Endothelial cell of umbilical vein (primary cell): ENCODE measurements around the gene ACTN1. TPM values are rescaled to one million over a fixed set of nuclear protein-coding genes. Genes with fewer than 3 reads are reported as not detected.

Experiments used
- BruUV-seq: library from RNA; stranded (reverse); fragments of 400-500 nt; replicated peaks from 2 replicates; lab custom pipeline; 2021; lab: Mats Ljungman, UMichigan
- CTCF ChIA-PET: fragments of 300-600, 350-600 bp; sonication (Branson Sonifier 250); formaldehyde crosslinking; loops from one replicate; lab custom pipeline; 2021; ENCODE audit warnings: antibody characterized with exemption, inconsistent platforms; lab: Charles Lee
- POLR2A ChIA-PET: fragments of 300-600, 350-600 bp; sonication (Branson Sonifier 250); formaldehyde crosslinking; loops from one replicate; lab custom pipeline; 2021; ENCODE audit warnings: antibody characterized with exemption, inconsistent platforms; lab: Charles Lee
- DNase-seq: peaks from one replicate; pipeline ENCODE4 v3.0.0-alpha.2; 2011; ENCODE audit warnings: low read depth, low spot score
- FAIRE-seq: peaks from 2 replicates; lab custom pipeline; 2011; peaks lifted over from hg19 to GRCh38; lab: Jason Lieb, UNC
- H2AFZ ChIP-seq: 2 replicates; pipeline ENCODE4 v1.6.0; 2012; ENCODE audit warnings: low read depth, low read length, control low read depth, inconsistent platforms
- H3K27ac ChIP-seq: 2 replicates; pipeline ENCODE4 v1.5.1; 2011; ENCODE audit warnings: low read depth, mild to moderate bottlenecking, control low read depth, low read length, moderate library complexity; ENCODE audit not compliant: insufficient read depth
- H3K27me3 ChIP-seq, 2 experiments: 2 replicates each; pipeline versions ENCODE4 v1.6.0 to v1.6.1; 2011; ENCODE audit warnings: low read length in 2 of 2, mixed read lengths in 1 of 2; ENCODE audit not compliant: control insufficient read depth in 2 of 2, insufficient read depth in 2 of 2
- H3K36me3 ChIP-seq, 2 experiments: 2 replicates in 1 of 2; 3 replicates in 1 of 2; pipeline ENCODE4 v1.5.1; 2011; ENCODE audit warnings: low read length in 2 of 2, mild to moderate bottlenecking in 1 of 2, moderate library complexity in 1 of 2; ENCODE audit not compliant: control insufficient read depth in 2 of 2, insufficient read depth in 2 of 2; ENCODE audit errors: extremely low read depth in 1 of 2
- H3K4me1 ChIP-seq: 3 replicates; pipeline ENCODE4 v1.5.1; 2011; ENCODE audit warnings: mild to moderate bottlenecking, low read length; ENCODE audit not compliant: control insufficient read depth, insufficient read depth; ENCODE audit errors: extremely low read depth
- H3K4me2 ChIP-seq: 2 replicates; pipeline ENCODE4 v1.6.1; 2011; ENCODE audit warnings: low read length, control low read depth, mixed read lengths; ENCODE audit not compliant: insufficient read depth
- H3K4me3 ChIP-seq, 3 experiments: fragments of 200-600 bp in 1 of 3; sonication (generic), shearing (Covaris generic) in 1 of 3; replicated peaks in 1 of 3; 2 replicates each; pipeline ENCODE4 v1.5.1; 2011 to 2016; ENCODE audit warnings: control low read depth in 3 of 3, low read length in 3 of 3, mild to moderate bottlenecking in 2 of 3, inconsistent platforms in 1 of 3, low read depth in 1 of 3, moderate library complexity in 1 of 3; ENCODE audit not compliant: insufficient read depth in 1 of 3
- H3K79me2 ChIP-seq: 2 replicates; pipeline ENCODE4 v1.6.0; 2012; ENCODE audit warnings: low read length, inconsistent platforms; ENCODE audit not compliant: control insufficient read depth, insufficient read depth
- H3K9ac ChIP-seq: replicated peaks from 2 replicates; pipeline ENCODE3; 2011; ENCODE audit warnings: low read length, control low read depth; ENCODE audit not compliant: insufficient read depth; ENCODE audit errors: extremely low read depth
- H3K9me1 ChIP-seq: replicated peaks from 3 replicates; pipeline ENCODE4 v1.6.0; 2011; ENCODE audit warnings: mild to moderate bottlenecking, low read length; ENCODE audit not compliant: control insufficient read depth, insufficient read depth; ENCODE audit errors: extremely low read depth
- H3K9me3 ChIP-seq: replicated peaks from 2 replicates; pipeline ENCODE4 v1.5.1; 2012; ENCODE audit warnings: low read length, inconsistent platforms; ENCODE audit not compliant: control insufficient read depth, insufficient read depth
- H4K20me1 ChIP-seq: replicated peaks from 2 replicates; pipeline ENCODE3; 2011; ENCODE audit warnings: mild to moderate bottlenecking, low read length; ENCODE audit not compliant: control insufficient read depth, insufficient read depth; ENCODE audit errors: extremely low read depth
- CTCF ChIP-seq, 2 donors: IDR thresholded peaks; 1 replicate in 1 of 2; 2 replicates in 1 of 2; pipeline ENCODE4 v1.5.1; 2011; ENCODE audit warnings: low read length in 2 of 2, mild to moderate bottlenecking in 2 of 2, moderate library complexity in 2 of 2, control low read depth in 1 of 2, inconsistent platforms in 1 of 2, low read depth in 1 of 2; ENCODE audit not compliant: insufficient read depth in 1 of 2; ENCODE audit errors: extremely low read depth in 1 of 2
- EZH2 ChIP-seq: IDR thresholded peaks from 2 replicates; pipeline ENCODE4 v1.6.1; 2012; ENCODE audit warnings: borderline replicate concordance, low read depth, mild to moderate bottlenecking, moderate library complexity, low read length, inconsistent platforms; ENCODE audit not compliant: severe bottlenecking
- FOS ChIP-seq: IDR thresholded peaks from 2 replicates; pipeline ENCODE4 v1.6.1; 2011; ENCODE audit warnings: mild to moderate bottlenecking, low read length, moderate library complexity, borderline replicate concordance; ENCODE audit not compliant: insufficient read depth
- GATA2 ChIP-seq: IDR thresholded peaks from 2 replicates; pipeline ENCODE4 v1.7.0; 2011; ENCODE audit warnings: low read depth, mild to moderate bottlenecking, moderate library complexity, mixed read lengths, low read length; ENCODE audit not compliant: insufficient read length, insufficient read depth
- JUN ChIP-seq: IDR thresholded peaks from 2 replicates; pipeline ENCODE4 v1.6.1; 2011; ENCODE audit warnings: borderline replicate concordance, low read depth; ENCODE audit not compliant: insufficient read length, insufficient read depth
- MAX ChIP-seq: IDR thresholded peaks from 2 replicates; pipeline ENCODE4 v1.6.1; 2011; ENCODE audit not compliant: insufficient read depth, insufficient read length
- MYC ChIP-seq: IDR thresholded peaks from one replicate; pipeline ENCODE4 v1.6.1; 2011; ENCODE audit warnings: mild to moderate bottlenecking, low read depth, low read length
- POLR2A ChIP-seq: IDR thresholded peaks from 2 replicates; pipeline ENCODE4 v1.6.1; 2012; ENCODE audit warnings: low read depth, mild to moderate bottlenecking, control low read depth, low read length
- POLR2AphosphoS5 ChIP-seq: IDR thresholded peaks from 2 replicates; pipeline ENCODE4 v1.6.1; 2012; ENCODE audit warnings: low read depth, mild to moderate bottlenecking, control low read depth, low read length, moderate library complexity; ENCODE audit not compliant: insufficient read depth
- dilution Hi-C: fragments of 300-500 bp; cut with MboI; formaldehyde crosslinking; loops from one replicate; pipeline ENCODE4 v1.15.0; 2019; ENCODE audit warnings: low sequenced_read_pairs; ENCODE audit not compliant: extremely low pct_ligation_motif_present
- intact Hi-C: fragments of 100-400 bp; cut with micrococcal nuclease; formaldehyde crosslinking; loops from one replicate; pipeline ENCODE4 v1.10.0; 2022
- polyA plus RNA-seq, 4 experiments: library from polyadenylated mRNA; depleted of rRNA in 3 of 4; stranded (reverse) in 3 of 4; unstranded in 1 of 4; fragments of >200 nt; gene quantifications; 2 replicates each; pipeline versions ENCODE4 v1.2.1 to v1.2.3, GENCODE V29; 2011 to 2012; ENCODE audit warnings: missing spikeins in 1 of 4
- total RNA-seq: library from RNA; stranded (reverse); gene quantifications from 2 replicates; pipeline ENCODE4 v1.2.3, GENCODE V29; 2021

ACTN1 gene
- total and polyA plus RNA-seq, 2 donors (not counting 3 experiments of a cell fraction or from before 2014, with no cell fraction given) = 442 to 463 TPM

GRCh38 chr14:68932686-68933085 lies 46.4 kb downstream of the ACTN1 start:
- peaks cover 97% of the 10 kb centered on the region for H3K79me2 ChIP-seq
- H3K36me3 ChIP-seq = peaks cover 0 to 6% of the 10 kb centered on the region in 2 experiments
- FAIRE-seq = no peak
- no peaks in the 10 kb centered on the region for H3K9me3 ChIP-seq
- H4K20me1 ChIP-seq = peaks cover 6% of the 10 kb centered on the region
- no peak overlapping the region for H3K4me2 ChIP-seq
- no peak overlapping the region for H3K4me3 ChIP-seq
- ChIA-PET POLR2A (no interaction called here), CTCF (interaction anchor here (1.3 to 1.5 kb wide), 2 partner anchors 26 to 169 kb away, joined by 4 read pairs; no protein-coding TSS in a partner anchor)
- DNase-seq = no peak
- no peaks in the 10 kb centered on the region for H3K27me3 ChIP-seq
- no peak overlapping the region for H3K9ac ChIP-seq
- intact Hi-C loops = no loop called here
- TF ChIP-seq CTCF (IDR thresholded peaks at IDR 0.05; ENCODE audit: extremely low read depth in 1 of 2, insufficient read depth in 1 of 2, low read depth in 1 of 2, low read length in 2 of 2) (no peak), POLR2AphosphoS5 (no peak), GATA2 (no peak), MYC (no peak), FOS (no peak), EZH2 (no peak), JUN (no peak), MAX (no peak), POLR2A (no peak)
- BruUV-seq = no TSS peak
- dilution Hi-C loops = no loop called here
- H3K27ac ChIP-seq = no peak overlapping the region
- no peak overlapping the region for H2AFZ ChIP-seq
- no peaks in the 10 kb centered on the region for H3K9me1 ChIP-seq
- peaks cover 23% of the 10 kb centered on the region for H3K4me1 ChIP-seq
